Measurements from ENCODE around the gene PPM1M.
"Not testable (repeated sequence)": the region's sequence is repeated elsewhere in the genome, so short reads cannot be mapped to it uniquely, and the experiment has no call there.

Gene PPM1M

DNA sequence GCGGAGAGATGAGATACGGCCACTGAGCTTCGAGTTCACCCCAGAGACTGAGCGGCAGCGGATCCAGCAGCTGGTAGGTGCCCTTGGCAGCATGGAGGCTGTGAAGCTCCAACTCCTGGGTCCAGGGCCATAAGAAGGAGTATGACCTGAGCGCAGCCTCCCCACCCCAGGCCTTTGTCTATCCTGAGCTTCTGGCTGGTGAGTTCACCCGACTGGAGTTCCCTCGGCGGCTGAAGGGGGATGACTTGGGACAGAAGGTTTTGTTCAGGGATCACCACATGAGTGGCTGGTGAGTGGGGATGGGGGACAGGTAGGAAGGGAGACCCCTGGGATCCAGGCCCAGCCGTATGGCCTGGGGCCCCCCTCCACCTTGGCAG, 2.6 kb downstream of the PPM1M start:
- FAIRE-seq: no peak

GRCh38 chr3:52248816-52249547, 3.4 kb downstream of the PPM1M start:
- no peak for FAIRE-seq

DNA sequence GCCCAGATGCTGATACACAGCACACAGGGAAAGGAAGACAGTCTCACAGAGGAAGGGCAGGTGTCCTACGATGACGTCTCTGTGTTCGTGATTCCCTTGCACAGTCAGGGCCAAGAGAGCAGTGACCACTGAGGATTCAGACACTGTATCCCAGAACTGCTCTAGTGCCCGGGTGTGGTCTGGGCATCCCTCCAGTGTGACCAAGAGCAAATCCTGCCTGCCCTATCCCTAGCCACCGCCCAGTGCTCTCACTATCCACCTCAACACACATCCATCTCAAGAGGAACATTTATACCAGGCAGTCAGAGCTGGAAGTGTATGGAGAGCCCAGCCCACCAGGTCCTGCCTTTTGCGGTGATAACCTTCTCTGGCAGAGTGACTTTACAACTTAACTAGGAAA, 4.1 kb downstream of the PPM1M start:
- no peak for FAIRE-seq

DNA sequence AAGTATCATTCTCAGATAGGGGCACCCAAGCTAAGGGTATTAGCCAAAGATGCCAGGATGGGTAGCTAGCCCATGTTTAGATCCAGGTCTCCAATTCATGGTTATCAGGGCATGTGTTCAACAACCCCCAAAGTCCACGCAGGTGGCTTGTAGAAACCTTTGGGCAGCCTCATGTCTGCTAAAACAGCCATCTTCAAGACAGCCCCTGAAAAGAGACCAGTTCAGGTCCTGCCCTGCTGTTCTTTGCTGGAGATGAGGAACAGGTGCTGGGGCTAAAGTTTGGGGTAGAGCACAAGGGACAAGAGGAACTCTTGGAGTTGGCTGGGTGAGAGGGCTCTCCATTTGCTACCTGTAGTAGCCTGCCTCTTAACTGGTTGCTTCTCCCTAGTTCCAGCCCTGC, 4.6 kb downstream of the PPM1M start:
- FAIRE-seq: no peak

DNA sequence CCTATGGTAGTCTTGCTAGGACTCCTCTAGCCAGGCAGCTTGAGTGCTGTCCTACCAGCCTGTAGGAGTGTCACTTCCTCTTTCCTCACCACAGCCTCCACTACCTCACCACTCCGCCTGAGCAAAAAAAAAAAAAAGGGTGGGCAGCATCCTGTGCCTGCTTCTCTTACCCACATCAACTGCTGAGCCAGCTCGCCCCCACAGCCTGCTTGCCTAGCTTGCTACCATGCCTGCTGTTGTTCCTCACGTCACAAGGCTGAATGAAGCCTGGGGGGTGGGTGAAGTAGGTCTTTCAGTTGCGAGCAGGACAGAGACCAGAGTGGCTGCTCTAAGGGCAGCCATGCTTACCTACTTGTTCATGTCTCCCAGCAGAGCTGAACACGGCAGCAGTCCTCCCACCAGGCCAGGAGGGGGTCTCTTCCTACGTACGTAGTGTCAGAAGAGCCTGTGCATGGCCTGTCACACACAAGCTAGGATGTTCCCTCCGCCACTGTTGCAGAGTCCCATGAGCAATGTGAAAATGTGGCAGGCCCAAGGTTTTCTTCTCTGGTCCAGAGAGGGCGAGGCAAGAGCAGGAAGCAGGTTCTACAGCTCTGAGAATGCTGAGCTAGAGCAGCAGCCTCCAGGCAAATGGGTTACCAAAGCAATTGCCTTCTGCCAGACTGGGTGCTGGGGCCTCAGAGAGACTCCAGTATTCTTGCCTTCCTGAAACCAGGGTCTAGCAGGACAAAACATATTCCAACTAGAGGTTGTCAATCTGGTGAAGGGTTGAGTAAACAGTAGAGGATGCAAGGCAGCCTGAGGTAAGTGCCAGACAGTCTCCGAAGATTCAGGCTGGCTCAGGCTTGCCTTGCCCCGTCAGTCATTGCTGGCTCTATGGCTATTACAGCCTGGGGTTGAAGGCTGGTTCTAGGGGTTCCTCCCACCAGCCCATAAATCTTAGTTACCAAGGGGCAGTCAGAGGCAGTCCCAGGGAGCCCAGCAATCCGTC, 8.1 kb downstream of the PPM1M start:
- FAIRE-seq: no peak

DNA sequence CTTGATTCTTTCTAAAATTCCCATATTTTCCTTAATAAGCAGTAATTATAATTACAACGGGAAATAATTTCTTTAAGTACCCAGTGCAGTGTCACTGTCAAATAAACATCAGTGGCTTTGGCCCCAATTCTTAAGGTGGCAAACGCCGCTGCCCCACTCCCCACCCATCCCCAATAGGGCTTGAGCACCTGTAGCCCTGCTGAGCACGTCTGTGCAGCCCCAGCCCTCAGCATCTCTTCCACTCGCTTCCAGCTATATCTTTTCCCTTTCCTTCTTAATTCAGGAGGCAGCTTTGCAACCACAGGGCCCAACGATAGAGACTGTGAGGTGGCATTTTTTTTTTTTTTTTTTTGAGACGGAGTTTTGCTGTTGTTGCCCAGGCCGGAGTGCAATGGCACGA, 9.0 kb downstream of the PPM1M start:
- FAIRE-seq: no peak

- FAIRE-seq: no peak
Observed at GRCh38 chr3:52256159-52256558, 10.6 kb downstream of the PPM1M start.

GRCh38 chr3:52256622-52257021, 11.1 kb downstream of the PPM1M start:
- no peak for FAIRE-seq

- FAIRE-seq: no peak
Observed at GRCh38 chr3:52257911-52258310, 12.4 kb downstream of the PPM1M start.

GRCh38 chr3:52259035-52259434, 13.5 kb downstream of the PPM1M start:
- FAIRE-seq: no peak

DNA sequence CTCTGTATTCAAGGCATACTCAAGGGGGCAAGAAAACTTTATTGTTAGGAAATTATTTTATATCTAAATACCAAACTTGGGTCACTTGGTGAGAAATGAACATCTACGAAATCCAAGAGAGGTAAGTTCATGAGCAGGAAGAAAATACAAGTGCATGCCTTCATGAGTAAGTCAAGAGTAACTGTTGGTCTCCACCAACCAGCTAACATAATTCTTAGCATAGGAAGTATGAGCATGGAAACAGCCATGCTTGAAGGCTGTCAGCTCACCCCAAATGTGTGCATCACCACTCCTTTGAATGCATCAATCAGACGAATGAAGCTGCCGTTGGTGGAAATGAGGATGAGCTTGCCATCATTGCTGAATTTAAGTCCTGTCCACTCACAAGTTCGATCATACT, 13.9 kb downstream of the PPM1M start:
- FAIRE-seq: no peak

- no peak for FAIRE-seq
Observed at GRCh38 chr3:52262447-52262846, 16.9 kb downstream of the PPM1M start.

DNA sequence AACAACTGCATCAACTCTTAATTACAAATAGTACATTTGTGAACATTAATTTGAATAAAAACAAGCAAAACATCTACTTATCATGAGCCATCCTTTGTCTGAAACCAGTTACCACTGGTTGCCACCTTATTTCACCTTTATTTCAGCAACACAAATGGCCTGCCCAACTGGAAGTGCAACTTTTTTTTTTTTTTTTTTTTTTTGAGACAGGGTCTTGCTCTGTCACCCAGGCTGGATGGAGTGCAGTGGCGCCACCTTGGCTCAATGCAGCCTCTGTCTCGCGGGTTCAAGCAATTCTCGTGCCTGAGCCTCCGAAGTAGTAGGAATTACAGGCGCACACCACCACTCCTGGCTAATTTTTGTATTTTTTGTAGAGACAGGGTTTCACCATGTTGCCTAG, 19.8 kb downstream of the PPM1M start:
- no peak for FAIRE-seq

DNA sequence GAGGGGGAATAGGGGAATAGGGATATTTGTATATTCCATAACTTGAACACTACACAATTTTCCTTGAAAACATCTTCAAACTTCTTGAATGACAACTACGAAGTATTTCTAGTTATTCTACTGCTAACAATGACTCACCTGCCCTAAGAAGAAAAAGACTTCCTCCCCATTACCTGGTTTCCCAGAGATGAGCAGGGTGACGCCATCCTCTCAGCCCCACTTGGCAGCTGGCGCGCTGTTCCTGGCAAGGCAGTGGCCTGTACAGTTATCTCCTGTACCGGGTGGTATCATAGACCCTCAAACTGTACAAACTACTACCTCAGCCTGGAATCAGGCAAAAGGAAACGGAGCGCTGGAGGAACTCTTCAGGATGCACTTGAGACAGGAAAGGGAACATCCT, 22.5 kb downstream of the PPM1M start:
- no peak for FAIRE-seq

DNA sequence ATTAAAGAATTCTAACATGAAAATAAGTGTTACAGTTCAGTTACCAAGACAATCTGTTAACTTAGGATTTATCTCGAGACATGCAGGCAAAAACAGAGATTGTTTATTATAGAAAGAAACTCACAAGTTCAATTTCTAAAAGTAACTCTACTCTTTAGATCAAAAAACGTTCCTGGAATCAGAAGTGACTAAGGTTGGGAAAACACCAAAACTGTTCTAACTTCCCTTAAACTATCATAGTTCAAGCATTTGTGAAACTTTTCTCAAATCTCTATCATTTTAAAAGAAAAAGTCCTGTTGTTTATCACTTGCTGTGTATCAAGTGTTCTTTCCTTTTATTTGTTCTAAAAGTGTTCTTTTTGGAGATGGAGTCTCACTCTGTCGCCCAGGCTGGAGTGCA, 24.2 kb downstream of the PPM1M start:
- FAIRE-seq: no peak

DNA sequence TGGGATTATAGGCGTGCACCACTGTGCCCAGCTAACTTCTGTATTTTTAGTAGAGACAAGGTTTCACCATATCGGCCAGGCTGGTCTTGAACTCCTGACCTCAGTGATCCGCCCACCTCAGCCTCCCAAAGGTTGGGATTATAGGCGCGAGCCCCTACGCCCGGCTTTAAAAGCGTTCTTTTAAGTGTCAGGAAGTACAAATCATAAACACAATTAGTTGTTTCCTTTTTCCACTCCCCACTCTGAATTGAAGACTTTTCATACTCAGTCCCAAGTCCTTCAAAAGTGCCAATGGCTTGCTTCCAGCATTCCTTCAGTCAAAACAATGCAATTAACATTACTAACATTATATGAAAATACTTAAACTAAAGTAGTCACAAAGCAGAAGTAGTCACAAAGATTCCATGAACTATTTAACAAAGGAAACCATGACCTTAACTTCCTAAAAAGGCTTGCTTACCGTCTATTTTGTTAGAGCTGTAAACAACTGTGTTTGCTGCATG, 24.7 kb downstream of the PPM1M start:
- no peak for FAIRE-seq

GRCh38 chr3:52272172-52272571, 26.6 kb downstream of the PPM1M start:
- FAIRE-seq: not testable (repeated sequence)

- FAIRE-seq: no peak
Observed at GRCh38 chr3:52272831-52273230, 27.3 kb downstream of the PPM1M start.

- FAIRE-seq: not testable (repeated sequence)
Observed at GRCh38 chr3:52274781-52275180, 29.2 kb downstream of the PPM1M start.

- no peak for FAIRE-seq
Observed at GRCh38 chr3:52277071-52277964, 31.8 kb downstream of the PPM1M start.

DNA sequence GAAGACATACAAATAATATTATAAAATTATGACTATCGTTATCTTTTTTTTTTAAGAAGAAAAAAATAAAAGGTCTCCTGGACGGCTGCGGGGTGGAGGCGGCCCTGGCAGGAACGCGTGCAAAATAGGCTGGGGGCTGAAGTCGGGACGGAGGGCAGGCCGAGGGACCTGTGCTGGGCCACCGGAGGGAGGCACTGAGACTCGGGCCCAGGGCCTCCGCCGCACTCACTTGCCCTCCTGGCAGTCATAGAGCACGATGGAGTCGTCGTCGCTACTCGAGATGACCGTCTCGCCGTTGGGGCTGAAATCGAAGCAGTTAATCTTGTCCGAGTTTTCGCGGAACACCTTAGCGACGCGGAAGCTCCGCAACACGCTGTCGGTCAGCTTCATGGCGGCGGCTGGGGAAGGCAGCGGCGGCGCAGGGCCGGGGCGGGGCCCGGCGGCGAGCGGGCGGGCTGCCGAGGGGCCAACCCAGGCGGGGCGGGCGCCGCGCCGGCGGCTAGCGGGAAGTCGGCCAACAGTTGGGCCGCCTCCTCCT, 32.5 kb downstream of the PPM1M start:
- FAIRE-seq: no peak

- FAIRE-seq: no peak
Observed at GRCh38 chr3:52278510-52279069, 33.0 kb downstream of the PPM1M start, which contains the start of gene WDR82. TSS of gene WDR82 (minus strand) at chr3:52278649. CDS start at chr3:52278361, 288 bp downstream.
